ENCODE data around the gene ADGRA1.

Gene ADGRA1

GRCh38 chr10:133055470-133055869 lies 32.3 kb upstream of the ADGRA1 start:
- Histone ChIP-seq H3K27me3 (ENCODE audit: control insufficient read depth in 1 of 2, insufficient read depth in 2 of 2, low read length in 2 of 2) (peaks cover 3 to 8% of the 10 kb centered on the region in 2 donors), H3K36me3 (ENCODE audit: control insufficient read depth in 1 of 2, insufficient read depth in 2 of 2, low read length in 2 of 2) (no peaks in the 10 kb centered on the region), H3K4me1 (ENCODE audit: control insufficient read depth in 1 of 2, insufficient read depth in 2 of 2, low read length in 2 of 2) (no peaks in the 10 kb centered on the region), H3K27ac (ENCODE audit: low read depth, low read length) (no peak overlapping the region), H3K9me3 (ENCODE audit: control insufficient read depth in 1 of 2, low read length in 2 of 2) (no peaks in the 10 kb centered on the region), H3K4me3 (ENCODE audit: low read depth in 1 of 2, low read length in 2 of 2) (no peak overlapping the region), H3K9ac (ENCODE audit: low read depth in 1 of 2, low read length in 2 of 2) (no peak overlapping the region)

DNA sequence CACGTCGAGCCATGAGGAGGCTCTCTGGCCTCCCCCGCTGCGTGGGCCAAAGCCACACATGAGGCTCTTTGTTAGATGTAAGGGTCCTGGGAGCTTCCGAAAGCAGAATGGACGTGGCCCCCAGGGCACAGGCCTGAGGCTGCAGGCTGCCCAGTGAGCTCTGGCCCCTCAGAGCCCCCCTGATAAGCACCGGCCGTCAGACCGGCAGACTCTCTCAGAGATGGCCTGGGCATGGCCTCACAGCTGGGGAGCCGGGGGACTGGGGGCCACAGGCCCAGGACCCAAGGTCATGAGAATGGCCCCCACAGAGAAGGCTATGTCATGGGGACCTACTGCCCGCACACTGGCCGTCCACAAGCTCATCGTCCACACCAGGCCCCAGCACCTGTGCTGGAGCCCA lies 31.7 kb upstream of the ADGRA1 start:
- Histone ChIP-seq H3K36me3 (ENCODE audit: control insufficient read depth in 1 of 2, insufficient read depth in 2 of 2, low read length in 2 of 2) (no peaks in the 10 kb centered on the region), H3K4me3 (ENCODE audit: low read depth in 1 of 2, low read length in 2 of 2) (no peak overlapping the region), H3K4me1 (ENCODE audit: control insufficient read depth in 1 of 2, insufficient read depth in 2 of 2, low read length in 2 of 2) (no peaks in the 10 kb centered on the region), H3K9ac (ENCODE audit: low read depth in 1 of 2, low read length in 2 of 2) (no peak overlapping the region), H3K9me3 (ENCODE audit: control insufficient read depth in 1 of 2, low read length in 2 of 2) (no peaks in the 10 kb centered on the region), H3K27ac (ENCODE audit: low read depth, low read length) (no peak overlapping the region), H3K27me3 (ENCODE audit: control insufficient read depth in 1 of 2, insufficient read depth in 2 of 2, low read length in 2 of 2) (peaks cover 3 to 8% of the 10 kb centered on the region in 2 donors)

DNA sequence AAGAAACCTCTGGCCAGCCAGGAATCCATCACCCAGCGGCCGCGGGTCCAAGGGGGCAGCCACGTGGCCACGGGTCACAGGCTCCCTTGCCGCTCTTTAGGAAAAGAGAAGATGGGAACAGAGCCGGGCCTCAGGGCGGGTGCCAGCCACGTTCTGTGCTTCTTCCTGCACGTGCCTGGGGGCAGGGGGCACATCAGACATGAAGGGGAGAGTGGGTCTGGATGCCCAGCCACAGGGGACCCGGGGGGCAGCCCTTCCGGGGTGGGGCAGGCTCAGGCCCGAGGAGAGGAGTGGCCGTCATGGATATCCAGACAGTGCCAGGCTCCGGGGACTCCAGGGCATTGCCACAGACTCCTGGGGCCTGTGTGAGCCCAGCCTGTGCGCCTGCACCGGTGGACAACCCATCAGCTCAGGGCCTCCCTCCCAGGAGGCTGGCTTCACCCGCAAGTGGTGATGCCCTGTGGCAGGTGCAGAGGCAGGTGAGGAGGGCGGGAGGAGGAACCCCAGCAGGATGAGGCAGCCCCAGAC lies 31.0 kb upstream of the ADGRA1 start:
- Histone ChIP-seq H3K27me3 (ENCODE audit: control insufficient read depth in 1 of 2, insufficient read depth in 2 of 2, low read length in 2 of 2) (peaks cover 3 to 8% of the 10 kb centered on the region in 2 donors), H3K36me3 (ENCODE audit: control insufficient read depth in 1 of 2, insufficient read depth in 2 of 2, low read length in 2 of 2) (no peaks in the 10 kb centered on the region), H3K4me3 (ENCODE audit: low read depth in 1 of 2, low read length in 2 of 2) (no peak overlapping the region), H3K4me1 (ENCODE audit: control insufficient read depth in 1 of 2, insufficient read depth in 2 of 2, low read length in 2 of 2) (no peaks in the 10 kb centered on the region), H3K27ac (ENCODE audit: low read depth, low read length) (no peak overlapping the region), H3K9me3 (ENCODE audit: control insufficient read depth in 1 of 2, low read length in 2 of 2) (no peaks in the 10 kb centered on the region), H3K9ac (ENCODE audit: low read depth in 1 of 2, low read length in 2 of 2) (no peak overlapping the region)

DNA sequence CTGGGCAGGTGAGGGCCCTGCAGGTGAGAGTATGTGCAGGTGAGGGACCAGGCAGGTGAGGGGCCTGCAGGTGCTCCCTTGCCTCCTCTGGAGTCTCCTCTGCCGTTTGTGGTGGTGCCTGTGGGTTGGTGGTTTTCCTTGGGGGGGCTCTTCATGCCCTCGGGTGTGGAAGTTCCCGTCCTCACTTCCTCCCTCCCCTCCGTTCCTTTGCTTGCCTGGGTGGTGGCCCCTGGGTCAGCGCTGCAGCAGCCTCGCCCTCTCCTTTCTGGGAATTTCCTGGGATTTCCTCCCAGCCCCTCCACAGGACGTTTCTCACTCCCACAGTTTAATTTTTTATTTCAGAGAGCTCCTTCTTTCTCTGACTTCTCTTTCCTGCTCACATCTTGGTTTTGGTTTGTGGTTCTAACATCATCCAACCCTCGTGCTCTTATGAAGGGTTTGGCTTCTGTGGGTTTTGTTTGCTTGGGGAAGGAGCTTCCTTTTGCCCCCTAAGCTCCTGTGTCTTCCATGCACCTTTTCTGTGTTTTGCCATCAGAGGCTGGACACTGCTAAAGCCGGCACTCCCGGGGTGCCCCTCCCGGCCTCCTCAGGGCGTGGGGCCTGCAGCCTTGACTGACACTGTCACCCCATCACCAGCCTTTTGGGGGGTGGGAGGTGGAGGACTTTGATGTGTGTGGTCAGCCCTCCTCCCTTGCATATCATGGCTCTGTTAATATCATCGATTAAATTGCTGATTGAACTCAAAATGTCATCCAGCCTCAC lies 29.2 kb upstream of the ADGRA1 start:
- peaks cover 3 to 8% of the 10 kb centered on the region in 2 donors for H3K27me3 ChIP-seq (ENCODE audit: control insufficient read depth in 1 of 2, insufficient read depth in 2 of 2, low read length in 2 of 2)
- no peaks in the 10 kb centered on the region for H3K9me3 ChIP-seq (ENCODE audit: control insufficient read depth in 1 of 2, low read length in 2 of 2)

GRCh38 chr10:133059093-133059470 lies 28.6 kb upstream of the ADGRA1 start:
- Histone ChIP-seq H3K4me3 (ENCODE audit: low read depth in 1 of 2, low read length in 2 of 2) (no peak overlapping the region), H3K9ac (ENCODE audit: low read depth in 1 of 2, low read length in 2 of 2) (no peak overlapping the region), H3K9me3 (ENCODE audit: control insufficient read depth in 1 of 2, low read length in 2 of 2) (no peaks in the 10 kb centered on the region), H3K36me3 (ENCODE audit: control insufficient read depth in 1 of 2, insufficient read depth in 2 of 2, low read length in 2 of 2) (no peaks in the 10 kb centered on the region), H3K4me1 (ENCODE audit: control insufficient read depth in 1 of 2, insufficient read depth in 2 of 2, low read length in 2 of 2) (no peaks in the 10 kb centered on the region), H3K27me3 (ENCODE audit: control insufficient read depth in 1 of 2, insufficient read depth in 2 of 2, low read length in 2 of 2) (peaks cover 3 to 8% of the 10 kb centered on the region in 2 donors), H3K27ac (ENCODE audit: low read depth, low read length) (no peak overlapping the region)

More for the DNA sequence above, 29.2 kb upstream of the ADGRA1 start:
- Histone ChIP-seq H3K27ac (ENCODE audit: low read depth, low read length) (no peak overlapping the region), H3K9ac (ENCODE audit: low read depth in 1 of 2, low read length in 2 of 2) (no peak overlapping the region), H3K4me1 (ENCODE audit: control insufficient read depth in 1 of 2, insufficient read depth in 2 of 2, low read length in 2 of 2) (no peaks in the 10 kb centered on the region), H3K4me3 (ENCODE audit: low read depth in 1 of 2, low read length in 2 of 2) (no peak overlapping the region), H3K36me3 (ENCODE audit: control insufficient read depth in 1 of 2, insufficient read depth in 2 of 2, low read length in 2 of 2) (no peaks in the 10 kb centered on the region)

- H3K27ac ChIP-seq (ENCODE audit: low read depth, low read length) = no peak overlapping the region
- no peaks in the 10 kb centered on the region for H3K4me1 ChIP-seq (ENCODE audit: control insufficient read depth in 1 of 2, insufficient read depth in 2 of 2, low read length in 2 of 2)
- no peak overlapping the region for H3K4me3 ChIP-seq (ENCODE audit: low read depth in 1 of 2, low read length in 2 of 2)
- H3K9ac ChIP-seq (ENCODE audit: low read depth in 1 of 2, low read length in 2 of 2) = no peak overlapping the region
- no peaks in the 10 kb centered on the region for H3K36me3 ChIP-seq (ENCODE audit: control insufficient read depth in 1 of 2, insufficient read depth in 2 of 2, low read length in 2 of 2)
- H3K9me3 ChIP-seq (ENCODE audit: control insufficient read depth in 1 of 2, low read length in 2 of 2) = no peaks in the 10 kb centered on the region
- peaks cover 0 to 8% of the 10 kb centered on the region in 2 donors for H3K27me3 ChIP-seq (ENCODE audit: control insufficient read depth in 1 of 2, insufficient read depth in 2 of 2, low read length in 2 of 2)
Observed at GRCh38 chr10:133059571-133059970, 28.2 kb upstream of the ADGRA1 start.

DNA sequence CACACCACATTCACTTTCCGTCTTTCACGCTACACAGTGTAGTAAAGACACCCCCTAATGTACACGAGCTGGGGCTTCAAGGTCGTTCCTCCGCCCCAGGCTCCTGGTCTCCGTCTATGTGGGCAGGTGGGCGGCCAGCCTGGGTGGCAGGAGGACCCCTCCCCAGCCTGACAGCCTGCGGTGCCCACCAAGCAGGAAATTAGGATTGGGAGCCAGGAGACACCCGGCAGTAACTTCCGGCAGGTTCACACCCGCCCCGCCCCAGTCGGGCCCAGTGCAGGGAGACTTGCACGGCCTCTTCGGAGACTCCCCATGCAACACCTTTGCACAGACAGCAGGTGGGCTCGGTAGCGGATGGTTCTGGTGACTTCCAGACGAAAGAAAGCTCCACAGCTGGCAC lies 27.7 kb upstream of the ADGRA1 start:
- Histone ChIP-seq H3K9ac (ENCODE audit: low read depth in 1 of 2, low read length in 2 of 2) (no peak overlapping the region), H3K36me3 (ENCODE audit: control insufficient read depth in 1 of 2, insufficient read depth in 2 of 2, low read length in 2 of 2) (no peaks in the 10 kb centered on the region), H3K4me1 (ENCODE audit: control insufficient read depth in 1 of 2, insufficient read depth in 2 of 2, low read length in 2 of 2) (no peaks in the 10 kb centered on the region), H3K27me3 (ENCODE audit: control insufficient read depth in 1 of 2, insufficient read depth in 2 of 2, low read length in 2 of 2) (peaks cover 0 to 8% of the 10 kb centered on the region in 2 donors), H3K9me3 (ENCODE audit: control insufficient read depth in 1 of 2, low read length in 2 of 2) (no peaks in the 10 kb centered on the region), H3K27ac (ENCODE audit: low read depth, low read length) (no peak overlapping the region), H3K4me3 (ENCODE audit: low read depth in 1 of 2, low read length in 2 of 2) (no peak overlapping the region)

DNA sequence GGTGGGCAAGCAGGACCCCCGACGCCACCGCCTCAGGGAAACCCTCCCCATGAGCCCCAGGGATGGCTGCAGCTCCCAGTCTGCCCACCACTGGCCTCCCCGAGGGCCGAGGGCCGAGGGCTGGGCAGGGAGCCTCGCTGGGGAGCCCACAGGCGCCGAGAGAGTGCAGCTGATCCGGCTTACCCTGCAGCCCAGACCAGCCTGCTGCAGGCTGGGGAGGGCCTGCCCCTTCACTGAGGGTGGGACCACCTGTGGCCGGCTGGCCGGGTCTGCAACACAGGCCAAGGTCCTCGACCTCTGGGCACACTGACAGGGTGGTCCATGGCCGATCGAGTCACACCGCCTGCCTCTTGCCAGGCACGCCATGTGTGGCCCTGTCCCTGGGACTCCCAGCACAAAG lies 27.3 kb upstream of the ADGRA1 start:
- no peaks in the 10 kb centered on the region for H3K4me1 ChIP-seq (ENCODE audit: control insufficient read depth in 1 of 2, insufficient read depth in 2 of 2, low read length in 2 of 2)
- peaks cover 0 to 8% of the 10 kb centered on the region in 2 donors for H3K27me3 ChIP-seq (ENCODE audit: control insufficient read depth in 1 of 2, insufficient read depth in 2 of 2, low read length in 2 of 2)
- H3K9ac ChIP-seq (ENCODE audit: low read depth in 1 of 2, low read length in 2 of 2) = no peak overlapping the region
- no peak overlapping the region for H3K27ac ChIP-seq (ENCODE audit: low read depth, low read length)
- H3K36me3 ChIP-seq (ENCODE audit: control insufficient read depth in 1 of 2, insufficient read depth in 2 of 2, low read length in 2 of 2) = no peaks in the 10 kb centered on the region
- H3K9me3 ChIP-seq (ENCODE audit: control insufficient read depth in 1 of 2, low read length in 2 of 2) = no peaks in the 10 kb centered on the region
- H3K4me3 ChIP-seq (ENCODE audit: low read depth in 1 of 2, low read length in 2 of 2) = no peak overlapping the region

DNA sequence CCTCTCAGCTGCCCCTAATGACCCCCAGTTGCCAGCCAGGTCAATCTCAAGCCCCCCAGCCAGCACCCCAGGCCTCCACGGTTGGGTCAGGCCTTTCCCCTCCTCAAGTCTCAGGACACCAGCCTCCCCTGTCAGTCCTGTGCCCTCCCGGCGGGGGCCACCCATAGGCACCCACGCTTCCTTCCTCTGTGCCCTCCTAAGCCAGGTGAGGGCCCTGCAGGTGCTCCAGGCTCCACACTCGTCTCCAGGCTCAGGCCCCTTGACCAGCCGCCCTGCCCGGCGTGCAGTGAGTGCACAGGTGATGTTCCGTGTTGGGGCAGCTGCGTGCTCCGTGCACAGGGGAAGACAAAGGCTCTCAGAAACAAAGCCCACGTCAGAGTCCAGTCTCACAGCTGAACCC lies 26.8 kb upstream of the ADGRA1 start:
- Histone ChIP-seq H3K9ac (ENCODE audit: low read depth in 1 of 2, low read length in 2 of 2) (no peak overlapping the region), H3K4me1 (ENCODE audit: control insufficient read depth in 1 of 2, insufficient read depth in 2 of 2, low read length in 2 of 2) (no peaks in the 10 kb centered on the region), H3K27ac (ENCODE audit: low read depth, low read length) (no peak overlapping the region), H3K4me3 (ENCODE audit: low read depth in 1 of 2, low read length in 2 of 2) (no peak overlapping the region), H3K36me3 (ENCODE audit: control insufficient read depth in 1 of 2, insufficient read depth in 2 of 2, low read length in 2 of 2) (no peaks in the 10 kb centered on the region), H3K9me3 (ENCODE audit: control insufficient read depth in 1 of 2, low read length in 2 of 2) (no peaks in the 10 kb centered on the region), H3K27me3 (ENCODE audit: control insufficient read depth in 1 of 2, insufficient read depth in 2 of 2, low read length in 2 of 2) (peaks cover 0 to 8% of the 10 kb centered on the region in 2 donors)

DNA sequence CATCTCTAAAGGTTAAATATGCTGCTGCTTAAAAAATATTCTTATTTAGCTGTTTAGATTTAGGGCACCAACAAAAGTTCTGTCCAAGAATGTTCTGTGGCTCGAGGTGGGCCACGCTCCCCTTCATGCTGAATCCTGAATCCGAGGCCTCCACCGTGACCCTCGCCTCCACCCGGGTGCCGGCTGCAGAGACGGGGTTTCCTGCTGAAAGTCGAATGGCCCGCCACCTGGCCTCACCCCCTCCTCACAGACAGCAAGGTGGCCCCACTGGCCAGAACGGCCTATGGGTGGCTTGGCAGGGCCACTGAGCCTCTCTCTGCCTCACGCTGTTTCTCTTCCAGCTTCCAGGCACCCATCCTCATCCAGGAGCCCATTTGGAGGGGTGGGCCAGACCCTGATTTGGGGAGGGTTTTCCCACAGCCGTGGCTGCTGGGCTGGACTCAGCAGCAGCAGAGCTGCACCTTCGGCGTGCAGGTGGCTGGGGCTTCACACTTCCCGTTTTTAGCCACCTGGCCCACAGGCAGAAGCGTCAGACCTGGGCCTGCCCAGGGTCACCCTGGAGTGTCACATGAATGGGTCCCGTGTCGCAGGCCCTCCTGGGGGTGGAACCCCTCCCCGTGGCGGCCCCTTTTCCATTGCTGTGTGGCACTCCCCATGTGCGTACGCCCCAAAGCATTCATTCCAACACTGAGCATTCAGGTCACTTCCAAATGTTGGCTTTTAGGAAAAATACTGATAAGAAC lies 26.3 kb upstream of the ADGRA1 start:
- H3K27ac ChIP-seq (ENCODE audit: low read depth, low read length) = no peak overlapping the region
- H3K4me1 ChIP-seq (ENCODE audit: control insufficient read depth in 1 of 2, insufficient read depth in 2 of 2, low read length in 2 of 2) = no peaks in the 10 kb centered on the region
- no peak overlapping the region for H3K4me3 ChIP-seq (ENCODE audit: low read depth in 1 of 2, low read length in 2 of 2)
- no peaks in the 10 kb centered on the region for H3K9me3 ChIP-seq (ENCODE audit: control insufficient read depth in 1 of 2, low read length in 2 of 2)
- no peak overlapping the region for H3K9ac ChIP-seq (ENCODE audit: low read depth in 1 of 2, low read length in 2 of 2)
- no peaks in the 10 kb centered on the region for H3K36me3 ChIP-seq (ENCODE audit: control insufficient read depth in 1 of 2, insufficient read depth in 2 of 2, low read length in 2 of 2)
- H3K27me3 ChIP-seq (ENCODE audit: control insufficient read depth in 1 of 2, insufficient read depth in 2 of 2, low read length in 2 of 2) = peaks cover 0 to 8% of the 10 kb centered on the region in 2 donors

All from duodenal mucosa (tissue), 2 donors.